ENCODE data around the gene ADSS1.
A peak's percentile ranks its signal among the peaks of the same experiment; 100 is the strongest.

The ADSS1 gene

GRCh38 chr14:104734051-104734587 lies 10.1 kb downstream of the ADSS1 start:
- peak; percentile 22 for DNase-seq (ENCODE audit: low spot score)

DNA sequence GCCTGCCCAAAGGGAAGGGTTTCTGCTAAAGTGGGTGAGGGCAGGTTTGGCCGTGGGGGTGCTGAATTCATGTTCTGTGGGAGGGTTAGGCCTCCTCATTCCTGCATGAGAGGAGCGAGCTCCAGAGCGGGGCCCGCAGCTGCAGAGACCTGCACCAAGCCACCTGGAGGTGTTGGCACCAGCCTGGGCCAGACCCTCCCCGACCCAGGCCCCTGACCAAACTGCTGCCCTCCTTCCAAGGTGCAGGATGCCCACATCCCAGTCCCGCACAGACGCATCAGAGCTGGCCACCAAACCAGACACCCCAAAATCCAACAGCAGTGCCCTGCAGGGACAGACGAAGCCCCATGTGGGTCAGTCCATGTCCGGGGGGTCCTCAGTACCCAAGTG lies 10.6 kb downstream of the ADSS1 start:
- DNase-seq (ENCODE audit: low spot score): no peak

GRCh38 chr14:104734991-104735779 lies 11.2 kb downstream of the ADSS1 start:
- no peak for DNase-seq (ENCODE audit: low spot score)

DNA sequence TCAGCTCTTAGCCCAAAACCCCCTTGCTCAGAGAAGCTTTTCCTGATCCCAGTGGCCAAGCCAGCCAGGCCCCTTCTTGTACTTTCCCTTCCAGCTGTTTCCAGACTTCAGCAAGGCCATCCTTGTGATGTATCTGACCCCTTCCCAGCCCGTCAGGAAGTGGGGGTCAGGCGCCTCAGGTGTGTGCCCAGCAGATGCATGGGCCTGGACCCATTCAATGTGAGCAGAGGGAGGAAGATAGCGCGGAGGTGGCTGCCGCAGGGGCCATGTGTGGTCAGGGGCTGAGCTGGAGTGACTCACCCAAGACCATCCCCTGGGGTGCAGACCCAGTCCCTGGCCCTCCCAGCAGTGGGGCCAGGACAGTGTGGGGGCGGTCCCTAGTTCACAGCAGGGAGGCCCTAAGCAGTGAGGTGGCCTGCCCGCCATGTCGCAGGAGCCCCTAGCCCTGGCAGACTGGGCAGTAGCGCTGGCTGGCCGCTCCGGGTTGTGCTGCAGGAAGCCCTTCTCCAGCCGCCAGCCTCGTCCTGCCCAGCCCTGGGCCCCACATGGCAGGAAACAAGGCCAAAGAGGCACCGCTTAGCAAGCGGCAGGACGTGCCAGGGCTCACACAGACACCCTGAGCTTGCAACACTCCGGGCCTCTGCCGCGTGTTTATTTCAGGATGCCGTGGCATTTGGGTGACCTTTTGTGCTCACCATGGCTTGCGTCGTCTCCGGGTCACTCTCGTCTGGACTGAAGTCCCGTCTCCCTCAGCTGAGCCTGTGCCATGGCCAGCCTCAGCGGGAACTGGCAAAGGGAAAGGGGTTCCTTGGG lies 12.0 kb downstream of the ADSS1 start:
- DNase-seq (ENCODE audit: low spot score): no peak

DNA sequence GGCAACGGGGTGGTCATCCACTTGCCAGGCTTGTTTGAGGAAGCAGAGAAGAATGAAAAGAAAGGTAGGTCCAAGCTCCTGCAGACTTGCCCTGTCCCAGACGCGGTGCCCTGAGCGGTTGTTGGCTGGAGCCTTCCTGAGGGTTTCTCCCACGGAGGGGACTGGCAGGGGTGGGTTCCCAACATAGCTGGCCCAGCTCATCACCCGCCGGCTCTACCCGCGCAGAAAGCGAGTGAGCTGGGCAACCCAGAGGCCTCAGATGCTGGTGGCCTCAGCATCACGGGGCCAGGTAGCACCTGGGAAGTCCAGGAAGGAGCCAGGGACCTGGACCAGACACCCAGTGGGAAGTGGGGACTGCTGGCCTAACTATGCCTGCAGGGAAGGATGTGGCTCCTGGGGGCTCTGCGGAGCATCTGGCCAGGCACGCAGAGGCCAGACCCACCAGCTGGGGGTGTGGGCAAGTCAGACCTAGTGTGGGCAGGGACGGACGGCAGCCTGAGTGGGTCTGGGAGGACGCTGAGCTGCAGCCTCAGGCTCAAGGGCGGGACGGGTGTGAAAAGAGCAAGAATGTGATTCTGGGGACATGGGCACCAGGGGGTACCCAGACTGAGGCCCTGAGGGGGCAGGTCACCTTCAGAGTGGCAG lies 14.5 kb downstream of the ADSS1 start:
- DNase-seq (ENCODE audit: low spot score): no peak

GRCh38 chr14:104739026-104739425 lies 15.0 kb downstream of the ADSS1 start:
- DNase-seq (ENCODE audit: low spot score): no peak

DNA sequence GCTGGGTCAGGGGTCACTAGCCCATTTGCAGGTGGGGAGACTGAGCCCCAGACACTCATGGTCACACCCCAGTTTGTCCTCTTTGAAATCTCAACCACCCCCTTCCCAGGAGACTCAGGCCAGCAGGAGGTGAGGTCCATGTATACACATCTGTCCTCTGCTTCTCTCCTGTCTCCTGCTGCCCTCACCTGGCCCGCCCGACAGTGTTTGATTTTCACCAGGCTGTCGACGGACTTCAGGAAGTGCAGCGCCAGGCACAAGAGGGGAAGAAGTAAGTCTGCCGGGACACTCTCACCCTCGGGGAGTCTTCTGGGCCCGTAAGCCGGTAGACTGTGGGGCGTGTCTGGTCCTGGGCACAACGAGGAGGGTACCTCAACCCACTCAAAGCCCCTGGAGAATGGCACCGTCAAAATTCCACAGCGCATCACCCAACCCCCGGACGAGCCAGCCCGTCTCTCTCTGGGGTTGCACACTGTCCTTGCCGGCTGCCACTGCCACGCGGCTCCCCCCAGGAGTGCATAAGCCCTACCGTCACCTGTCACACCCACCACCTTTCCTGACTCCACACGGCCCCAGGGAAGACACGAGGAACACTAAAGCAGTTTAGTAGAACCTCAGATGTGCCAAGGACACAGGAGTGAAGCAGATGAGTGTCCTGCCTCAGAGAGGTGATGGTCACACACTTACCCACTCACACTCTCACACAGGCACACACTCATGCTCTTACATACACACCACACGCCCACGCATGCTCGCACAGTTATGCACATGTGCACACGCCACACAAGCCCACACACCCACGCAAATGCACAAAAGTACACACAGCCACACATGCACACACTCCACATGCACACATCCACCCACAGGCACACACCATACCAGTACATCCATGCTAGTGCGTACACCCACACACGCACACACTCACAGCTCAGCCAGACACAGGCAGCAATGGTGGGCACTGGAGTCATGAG lies 15.8 kb downstream of the ADSS1 start:
- DNase-seq (ENCODE audit: low spot score): peak; percentile 37

DNA sequence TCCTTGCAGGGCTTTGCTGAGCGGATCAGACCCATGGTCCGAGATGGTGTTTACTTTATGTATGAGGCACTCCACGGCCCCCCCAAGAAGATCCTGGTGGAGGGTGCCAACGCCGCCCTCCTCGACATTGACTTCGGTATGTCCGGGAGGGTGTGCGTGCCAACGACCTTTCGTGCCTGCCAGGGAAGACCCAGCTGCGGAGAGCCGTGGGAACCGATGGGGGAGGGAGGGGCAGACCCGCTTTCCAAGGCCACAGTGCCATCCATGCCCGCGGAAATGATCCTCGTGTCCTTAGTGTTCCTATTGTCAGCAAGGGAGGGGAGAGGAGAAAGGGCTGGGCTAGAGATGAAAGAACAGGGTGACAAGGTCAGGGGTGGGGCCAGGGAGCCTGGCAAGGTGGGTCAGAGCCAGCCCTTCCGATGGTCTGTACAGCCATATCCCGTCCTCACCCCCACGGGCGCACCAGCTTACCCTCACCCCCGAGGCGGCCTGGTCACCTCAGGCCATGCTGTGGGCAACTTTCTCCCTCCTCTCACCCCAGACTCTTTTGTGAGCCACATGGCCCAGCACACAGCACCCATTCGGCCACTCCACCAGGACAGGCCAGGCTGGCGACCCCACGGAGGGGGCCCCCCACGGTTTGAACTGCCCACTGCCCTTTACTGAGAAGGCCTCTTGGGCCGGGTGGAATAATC lies 17.2 kb downstream of the ADSS1 start:
- no peak for DNase-seq (ENCODE audit: low spot score)

GRCh38 chr14:104741803-104742251 lies 17.8 kb downstream of the ADSS1 start:
- no peak for DNase-seq (ENCODE audit: low spot score)

DNA sequence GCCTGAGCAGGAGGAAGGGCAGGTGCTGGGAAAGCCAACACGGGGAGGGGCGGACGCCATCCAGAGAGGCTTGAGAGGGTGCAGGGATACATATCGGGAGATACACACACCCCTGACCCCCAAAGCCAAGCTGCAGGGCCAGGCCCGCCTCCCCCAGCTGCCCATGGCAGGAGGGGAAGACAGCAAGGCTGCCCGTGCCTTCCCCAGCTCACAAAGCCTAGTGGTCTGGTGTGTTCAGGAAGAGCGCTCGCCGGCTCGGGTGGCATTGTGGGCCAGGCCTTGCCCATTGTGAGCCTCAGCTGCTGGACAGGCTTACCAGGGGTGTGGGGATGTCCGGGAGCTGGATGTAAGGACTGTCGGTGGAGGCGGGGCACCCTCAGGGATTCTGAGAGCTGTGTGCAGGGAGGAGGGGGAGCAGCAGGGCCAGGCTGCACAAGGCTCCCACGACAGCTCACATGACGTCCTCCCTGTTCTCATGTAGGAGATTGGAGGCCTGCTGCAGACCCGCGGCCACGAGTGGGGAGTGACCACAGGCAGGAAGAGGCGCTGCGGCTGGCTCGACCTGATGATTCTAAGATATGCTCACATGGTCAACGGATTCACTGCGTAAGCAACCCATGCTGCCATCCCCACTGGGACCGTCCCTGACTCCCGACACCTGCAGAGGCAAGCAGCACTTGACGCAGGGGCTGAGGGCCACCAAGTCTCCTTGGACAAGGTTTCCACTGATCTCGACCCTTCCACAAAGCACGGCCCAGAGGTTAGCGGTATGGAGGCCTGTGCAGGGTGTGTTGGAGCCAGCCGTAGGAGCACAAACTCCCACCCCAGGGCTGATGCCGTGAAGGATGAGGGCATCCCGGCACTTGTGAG lies 18.8 kb downstream of the ADSS1 start:
- no peak for DNase-seq (ENCODE audit: low spot score)

DNA sequence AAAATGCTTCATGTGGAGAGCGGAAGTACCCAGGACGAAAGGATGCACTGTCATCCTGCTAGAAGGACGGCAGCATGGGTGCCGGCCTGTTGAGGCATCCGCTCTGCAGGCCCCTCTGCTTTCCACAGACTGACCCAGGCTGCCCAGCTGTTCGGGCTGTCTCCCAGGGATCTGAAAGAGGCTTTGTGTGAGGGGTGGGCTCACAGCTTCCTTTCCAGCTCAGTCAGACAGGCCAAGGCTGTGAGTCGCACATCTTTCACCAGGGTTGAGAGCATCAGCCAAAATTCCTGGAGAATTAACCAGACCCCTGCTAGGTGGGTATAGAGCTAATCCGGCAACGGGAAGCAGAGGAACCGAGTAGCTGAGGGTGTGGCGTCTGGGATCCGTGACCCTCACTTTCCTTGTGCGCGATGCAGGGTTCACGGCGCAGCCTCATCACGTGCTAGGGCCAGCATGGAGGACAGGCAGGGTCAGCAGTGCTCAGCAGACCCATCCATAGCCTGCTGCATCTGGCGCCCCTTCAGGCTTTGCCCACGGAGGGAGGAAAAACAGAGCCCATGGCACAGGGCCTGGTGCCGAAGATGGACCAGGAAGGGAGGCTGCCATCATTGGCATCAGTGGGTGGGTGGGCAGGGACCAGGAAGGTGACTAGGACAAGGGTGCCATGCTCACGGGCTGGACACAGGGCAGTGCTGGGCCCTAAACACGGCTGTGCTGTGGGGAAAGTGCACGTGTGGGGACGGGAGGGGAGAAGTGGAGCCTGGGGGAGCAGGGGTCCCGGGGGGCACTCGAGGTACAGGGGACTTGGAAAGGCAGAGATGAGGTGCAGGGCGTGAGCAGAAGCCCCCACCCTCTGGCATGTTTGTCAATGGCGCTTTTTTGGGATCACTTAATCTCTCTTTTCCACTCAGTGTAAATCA lies 19.7 kb downstream of the ADSS1 start:
- no peak for DNase-seq (ENCODE audit: low spot score)

DNA sequence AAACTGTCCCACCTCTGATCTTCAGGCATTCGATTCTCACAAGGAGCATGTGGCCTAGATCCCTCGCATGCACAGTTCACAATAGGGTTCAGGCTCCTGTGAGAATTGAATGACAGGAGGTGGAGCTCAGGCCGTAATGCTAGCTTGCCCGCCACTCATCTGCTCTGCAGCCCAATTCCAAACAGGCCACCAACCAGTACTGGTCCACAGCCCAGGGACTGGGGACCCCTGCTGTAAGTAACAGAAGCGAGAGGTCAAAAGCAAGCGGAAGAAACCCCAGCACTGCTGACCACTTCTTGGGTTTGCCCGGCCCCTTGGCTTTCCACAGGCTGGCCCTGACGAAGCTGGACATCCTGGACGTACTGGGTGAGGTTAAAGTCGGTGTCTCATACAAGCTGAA lies 20.5 kb downstream of the ADSS1 start:
- DNase-seq (ENCODE audit: low spot score): no peak

GRCh38 chr14:104745431-104745830 lies 21.4 kb downstream of the ADSS1 start:
- no peak for DNase-seq (ENCODE audit: low spot score)

- DNase-seq (ENCODE audit: low spot score): no peak
Measured at GRCh38 chr14:104746071-104746545, 22.1 kb downstream of the ADSS1 start.

GRCh38 chr14:104746934-104747481 lies 23.0 kb downstream of the ADSS1 start:
- DNase-seq (ENCODE audit: low spot score): no peak

- DNase-seq (ENCODE audit: low spot score): no peak
Measured at GRCh38 chr14:104747876-104748275, 23.8 kb downstream of the ADSS1 start.

GRCh38 chr14:104749111-104749649 lies 25.2 kb downstream of the ADSS1 start:
- DNase-seq (ENCODE audit: low spot score): no peak

Measured in hematopoietic multipotent progenitor cell treated with erythropoietin and hydrocortisone succinate and interleukin-3 and kit ligand, for 17 days (in vitro differentiated cells).